DND-41 (cell line): ENCODE data around the gene MED25.

Experiments used
- ATAC-seq: fragments of 200-7000 bp; cut with Tn5 transposase; 3 replicates; pipeline ENCODE4 v1.9.1; 2021; ENCODE audit warnings: low read depth; ENCODE audit not compliant: insufficient read depth
- DNase-seq: peaks from one replicate; pipeline ENCODE4 v3.0.0-alpha.2; 2020
- H2AFZ ChIP-seq: 2 replicates; pipeline ENCODE4 v1.6.0; 2012; ENCODE audit warnings: low read depth, low read length
- H3K27ac ChIP-seq: 2 replicates; pipeline ENCODE4 v1.5.1; 2012; ENCODE audit warnings: low read length, inconsistent platforms
- H3K27me3 ChIP-seq: fragments of 200-600 bp; sonication (generic); 2 replicates; pipeline ENCODE4 v1.6.0; 2012; ENCODE audit warnings: low read length, mild to moderate bottlenecking, inconsistent platforms; ENCODE audit not compliant: insufficient read depth, poor library complexity
- H3K36me3 ChIP-seq: 2 replicates; pipeline ENCODE4 v1.5.1; 2012; ENCODE audit warnings: low read length, inconsistent platforms; ENCODE audit not compliant: insufficient read depth
- H3K4me1 ChIP-seq: 2 replicates; pipeline ENCODE4 v1.5.1; 2012; ENCODE audit warnings: mild to moderate bottlenecking, low read length; ENCODE audit not compliant: insufficient read depth
- H3K4me2 ChIP-seq: 2 replicates; pipeline ENCODE4 v1.6.0; 2012; ENCODE audit warnings: mild to moderate bottlenecking, moderate library complexity, low read length, inconsistent platforms; ENCODE audit not compliant: insufficient read depth
- H3K4me3 ChIP-seq, 2 experiments: fragments of 200-600 bp in 1 of 2; shearing (Covaris generic) in 1 of 2; 2 replicates each; pipeline ENCODE4 v1.5.1; 2012 to 2016; ENCODE audit warnings: inconsistent platforms in 2 of 2, low read length in 2 of 2, mild to moderate bottlenecking in 2 of 2, low read depth in 1 of 2, moderate library complexity in 1 of 2
- H3K79me2 ChIP-seq: 2 replicates; pipeline ENCODE4 v1.6.0; 2012; ENCODE audit warnings: low read length, inconsistent platforms; ENCODE audit not compliant: insufficient read depth
- H3K9ac ChIP-seq: 2 replicates; pipeline ENCODE4 v1.6.0; 2012; ENCODE audit warnings: low read depth, mild to moderate bottlenecking, inconsistent platforms, low read length, moderate library complexity
- H3K9me3 ChIP-seq: 2 replicates; pipeline ENCODE4 v1.5.1; 2012; ENCODE audit warnings: low read length, moderate library complexity, mild to moderate bottlenecking, inconsistent platforms; ENCODE audit not compliant: insufficient read depth, severe bottlenecking
- H4K20me1 ChIP-seq: 2 replicates; pipeline ENCODE4 v1.6.0; 2012; ENCODE audit warnings: low read length; ENCODE audit not compliant: insufficient read depth
- CTCF ChIP-seq: IDR thresholded peaks from 2 replicates; pipeline ENCODE4 v1.5.1; 2012; ENCODE audit warnings: borderline replicate concordance, low read length, moderate library complexity, mild to moderate bottlenecking; ENCODE audit not compliant: poor library complexity, severe bottlenecking; ENCODE audit errors: extremely low read depth
- EZH2 ChIP-seq: IDR thresholded peaks from 3 replicates; pipeline ENCODE4 v1.6.1; 2012; ENCODE audit warnings: borderline replicate concordance, low read depth, mild to moderate bottlenecking, moderate library complexity, low read length, inconsistent platforms; ENCODE audit not compliant: severe bottlenecking

MED25 gene

DNA sequence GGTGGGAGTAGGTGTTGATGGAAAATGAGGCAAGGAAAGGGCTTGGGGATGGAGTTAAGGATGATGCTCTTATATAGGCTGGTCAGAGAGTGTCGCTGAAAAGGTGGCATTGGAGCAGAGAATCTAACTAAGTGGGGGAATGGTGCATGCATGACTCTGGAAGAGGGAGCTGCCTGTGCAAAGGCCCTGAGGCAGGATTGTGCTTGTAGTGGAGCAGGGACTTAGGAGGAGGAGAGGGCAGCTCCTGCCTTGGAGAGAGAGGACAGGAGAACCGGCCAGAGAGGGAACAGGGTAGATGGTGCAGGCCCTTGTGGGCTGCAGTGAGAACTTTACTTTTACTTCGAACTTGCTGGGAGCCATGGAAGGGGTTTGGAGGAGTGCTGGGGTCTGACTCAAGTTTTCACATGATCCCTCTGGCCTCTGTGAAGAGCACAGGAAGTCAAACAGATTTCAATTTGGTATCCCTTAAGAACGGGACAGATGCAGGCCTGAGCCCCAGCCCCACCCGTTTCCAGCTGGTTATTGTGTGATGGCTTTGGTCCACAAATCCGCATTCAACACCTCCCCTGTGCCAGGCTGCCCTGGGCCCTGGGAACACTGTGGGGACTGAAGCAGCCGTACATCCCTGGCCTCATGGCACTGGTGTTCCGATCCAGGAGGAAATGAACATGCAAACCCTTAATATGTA, 44.3 kb upstream of the MED25 start:
- DNase-seq (no peak), ATAC-seq (no peak)
- no peak overlapping the region for H3K27ac ChIP-seq
- H2AFZ ChIP-seq = no peak overlapping the region
- H3K4me3 ChIP-seq = no peak overlapping the region
- H3K9ac ChIP-seq = no peak overlapping the region
- H3K4me1 ChIP-seq = peaks cover 5% of the 10 kb centered on the region
- TF ChIP-seq CTCF = no peak
- TF ChIP-seq EZH2 = no peak
- H3K4me2 ChIP-seq = no peak overlapping the region
- no peaks in the 10 kb centered on the region for H3K27me3 ChIP-seq
- peaks cover 51% of the 10 kb centered on the region for H3K79me2 ChIP-seq
- H4K20me1 ChIP-seq = peaks cover 22% of the 10 kb centered on the region
- peaks cover 22% of the 10 kb centered on the region for H3K36me3 ChIP-seq
- H3K9me3 ChIP-seq = no peaks in the 10 kb centered on the region

DNA sequence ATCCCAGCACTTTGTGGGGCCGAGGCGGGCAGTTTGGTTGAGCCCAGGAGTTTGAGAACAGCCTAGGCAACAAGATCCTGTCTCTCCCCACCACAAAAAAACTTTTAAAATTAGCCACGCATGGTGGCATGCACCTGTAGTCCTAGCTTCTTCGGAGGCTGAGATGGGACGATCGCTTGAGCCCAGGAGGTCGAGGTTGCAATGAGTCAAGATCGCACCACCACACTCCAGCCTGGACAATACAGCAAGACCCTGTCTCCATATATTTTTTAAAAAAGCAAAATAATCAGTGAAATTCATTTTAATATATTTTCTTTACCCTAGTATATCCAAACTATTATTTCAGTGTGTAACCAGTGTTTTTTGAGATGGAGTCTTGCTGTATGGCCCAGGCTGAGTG, 43.1 kb upstream of the MED25 start:
- no peak overlapping the region for H2AFZ ChIP-seq
- no peak for TF ChIP-seq EZH2
- no peak for TF ChIP-seq CTCF
- H3K27ac ChIP-seq = no peak overlapping the region
- H3K27me3 ChIP-seq = no peaks in the 10 kb centered on the region
- H3K36me3 ChIP-seq = peaks cover 19% of the 10 kb centered on the region
- no peaks in the 10 kb centered on the region for H3K4me1 ChIP-seq
- DNase-seq = no peak
- peaks cover 45% of the 10 kb centered on the region for H3K79me2 ChIP-seq
- ATAC-seq = no peak
- H4K20me1 ChIP-seq = peaks cover 17% of the 10 kb centered on the region
- no peak overlapping the region for H3K4me3 ChIP-seq
- H3K4me2 ChIP-seq = no peak overlapping the region
- H3K9ac ChIP-seq = no peak overlapping the region
- H3K9me3 ChIP-seq = no peaks in the 10 kb centered on the region

GRCh38 chr19:49775742-49776370, 42.2 kb upstream of the MED25 start:
- Histone ChIP-seq H4K20me1 (peaks cover 17% of the 10 kb centered on the region), H3K4me3 (no peak overlapping the region), H3K4me2 (no peak overlapping the region), H3K9ac (no peak overlapping the region), H3K27ac (no peak overlapping the region), H2AFZ (no peak overlapping the region), H3K36me3 (peaks cover 19% of the 10 kb centered on the region), H3K9me3 (no peaks in the 10 kb centered on the region), H3K4me1 (no peaks in the 10 kb centered on the region), H3K79me2 (peaks cover 38% of the 10 kb centered on the region), H3K27me3 (no peaks in the 10 kb centered on the region)
- ATAC-seq (no peak), DNase-seq (no peak)
- TF ChIP-seq CTCF = no peak
- TF ChIP-seq EZH2 = no peak
